Upper lobe of left lung (tissue), 6 donors: ENCODE data around the gene YPEL2. TPM values are rescaled to one million over a fixed set of nuclear protein-coding genes. Genes with fewer than 3 reads are reported as not detected.
A peak's percentile ranks its signal among the peaks of the same experiment; 100 is the strongest.

Experiments used
- ATAC-seq, 2 donors: fragments of 200-7000 bp; cut with Tn5 transposase; one replicate each; pipeline ENCODE4 v1.9.1; 2022; ENCODE audit warnings: mild to moderate bottlenecking in 2 of 2, moderate library complexity in 2 of 2; ENCODE audit not compliant: low FRiP score in 2 of 2
- DNase-seq, 2 donors: peaks; one replicate each; pipeline ENCODE4 v3.0.0-alpha.2; 2019 to 2020
- H3K27ac ChIP-seq, 4 donors: fragments of 200-600 bp; sonication (generic); one replicate each; pipeline ENCODE4 v1.5.1; 2016 to 2019
- H3K27me3 ChIP-seq, 4 donors: fragments of 200-600 bp; sonication (generic); one replicate each; pipeline ENCODE4 v1.5.1; 2017 to 2019
- H3K36me3 ChIP-seq, 4 donors: fragments of 200-600 bp; sonication (generic); one replicate each; pipeline ENCODE4 v1.5.1; 2016 to 2019
- H3K4me1 ChIP-seq, 4 donors: fragments of 200-600 bp; sonication (generic); one replicate each; pipeline ENCODE4 v1.5.1; 2018 to 2019
- H3K4me3 ChIP-seq, 4 donors: fragments of 200-600 bp; sonication (generic); one replicate each; pipeline ENCODE4 v1.5.1; 2017 to 2019; ENCODE audit warnings: mild to moderate bottlenecking in 2 of 4, moderate library complexity in 1 of 4
- H3K9me3 ChIP-seq, 4 donors: fragments of 200-600 bp; sonication (generic); one replicate each; pipeline ENCODE4 v1.5.1; 2018 to 2019
- CTCF ChIP-seq, 6 experiments: fragments of 450-650 bp in 4 of 6; fragments of 200-600 bp in 2 of 6; sonication (generic) in 2 of 6; IDR thresholded peaks; one replicate each; pipeline ENCODE4 v1.5.1; 2016 to 2019; ENCODE audit warnings: antibody characterized with exemption in 6 of 6
- EP300 ChIP-seq, 4 donors: sonication (generic); formaldehyde crosslinking; IDR thresholded peaks; one replicate each; pipeline ENCODE4 v1.5.1; 2017; ENCODE audit warnings: antibody characterized with exemption in 4 of 4, control low read depth in 2 of 4
- POLR2A ChIP-seq, 4 donors: fragments of 450-650 bp; IDR thresholded peaks; one replicate each; pipeline ENCODE4 v1.5.1; 2016 to 2017; ENCODE audit warnings: antibody characterized with exemption in 4 of 4, mild to moderate bottlenecking in 2 of 4
- POLR2AphosphoS5 ChIP-seq, 2 donors: sonication (generic); formaldehyde crosslinking; IDR thresholded peaks; one replicate each; pipeline ENCODE4 v1.5.1; 2017; ENCODE audit warnings: antibody characterized with exemption in 2 of 2
- WGBS, 2 donors: methylation state at CpG; one replicate each; pipeline ENCODE4 v1.1.5; 2017 to 2018; 5-methylcytosine and 5-hydroxymethylcytosine counted together
- total RNA-seq, 6 donors: library from RNA; depleted of rRNA in 4 of 6; stranded (reverse); fragments of >200 nt in 4 of 6; gene quantifications; one replicate each; pipeline versions ENCODE4 v1.1.0 to v1.2.1, GENCODE V29; 2016 to 2021
- donor health status: DM: no; HTN: no; CAD: no; lungs with moderate emphysema.
- donor health status: DM: no; HTN: yes; CAD: no; lungs with severe emphysema.

The YPEL2 gene
- total RNA-seq, 6 donors from 2014 or later: 17.5 to 38.8 (median 26.8) TPM

DNA sequence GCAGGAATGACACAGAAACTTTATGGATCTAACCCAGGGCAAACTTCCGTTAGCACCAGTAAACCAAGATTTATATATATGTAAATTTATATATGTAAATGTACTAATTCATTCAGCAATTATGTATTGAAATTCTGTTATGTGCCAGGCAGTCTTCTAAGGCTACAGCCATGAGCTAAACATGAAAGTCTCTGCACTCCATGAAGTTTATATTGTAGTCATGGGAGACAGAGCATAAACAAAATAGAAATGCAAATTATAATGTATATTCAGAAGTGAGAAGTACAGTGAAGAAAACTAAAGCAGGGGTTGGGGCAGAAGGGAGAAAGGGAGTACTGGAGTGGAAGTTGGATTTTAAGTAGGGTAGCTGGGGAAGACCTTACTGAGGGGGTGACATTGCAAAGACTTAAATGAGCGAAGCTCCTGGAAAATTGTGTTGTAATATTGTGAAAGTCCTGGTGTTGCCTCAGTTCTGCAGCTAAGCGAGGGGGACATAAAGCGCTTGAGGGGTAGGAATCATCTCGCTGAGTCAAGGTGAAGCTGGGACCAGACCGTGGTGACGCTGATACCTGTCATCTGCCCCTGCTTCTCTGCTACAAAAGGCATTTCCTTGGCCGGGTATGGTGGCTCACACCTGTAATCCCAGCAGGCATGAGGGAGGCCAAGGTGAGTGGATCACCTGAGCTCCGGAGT is 64.8 kb downstream of the YPEL2 start:
- DNase-seq (no peak), ATAC-seq (no peak)
- Histone ChIP-seq H3K27me3 (no peaks in the 10 kb centered on the region), H3K36me3 (peaks cover 12 to 52% (median 26%) of the 10 kb centered on the region in 4 donors), H3K4me1 (no peaks in the 10 kb centered on the region), H3K4me3 (no peak overlapping the region), H3K9me3 (no peaks in the 10 kb centered on the region), H3K27ac (no peak overlapping the region)
- TF ChIP-seq POLR2A (IDR thresholded peaks at IDR 0.05): no peak
- WGBS, 2 donors: 90 to 92% methylated on average over 8 to 9 of the region's 9 CpGs

- WGBS, 2 donors: 95% methylated on average over 14 to 15 of the region's 15 CpGs
- no peak for ATAC-seq
- Histone ChIP-seq H3K27ac (no peak overlapping the region), H3K4me3 (no peak overlapping the region), H3K27me3 (no peaks in the 10 kb centered on the region), H3K9me3 (no peaks in the 10 kb centered on the region), H3K36me3 (peaks cover 12 to 47% (median 25%) of the 10 kb centered on the region in 4 donors), H3K4me1 (no peaks in the 10 kb centered on the region)
- TF ChIP-seq CTCF (IDR thresholded peaks at IDR 0.05) (no peak), EP300 (IDR thresholded peaks at IDR 0.05) (no peak), POLR2A (IDR thresholded peaks at IDR 0.05) (no peak), POLR2AphosphoS5 (IDR thresholded peaks at IDR 0.05) (no peak)
- DNase-seq: peak in 1 of 2 donors; percentile 18
Measured at GRCh38 chr17:59397316-59398073, 66.0 kb downstream of the YPEL2 start.

- Histone ChIP-seq H3K27me3 (no peaks in the 10 kb centered on the region), H3K36me3 (peaks cover 16 to 46% (median 26%) of the 10 kb centered on the region in 4 donors), H3K4me3 (no peak overlapping the region), H3K4me1 (no peaks in the 10 kb centered on the region), H3K9me3 (no peaks in the 10 kb centered on the region), H3K27ac (no peak overlapping the region)
- DNase-seq: no peak
- no peak for ATAC-seq
- 78 to 79% methylated on average over 5 to 7 of the region's 7 CpGs for WGBS, 2 donors
- TF ChIP-seq EP300 (IDR thresholded peaks at IDR 0.05) (no peak), POLR2AphosphoS5 (IDR thresholded peaks at IDR 0.05) (no peak), POLR2A (IDR thresholded peaks at IDR 0.05) (no peak), CTCF (IDR thresholded peaks at IDR 0.05) (no peak)
Measured at GRCh38 chr17:59399914-59400313, 68.5 kb downstream of the YPEL2 start.

GRCh38 chr17:59400858-59401257 is 69.4 kb downstream of the YPEL2 start:
- ATAC-seq (no peak), DNase-seq (no peak)
- TF ChIP-seq POLR2A (IDR thresholded peaks at IDR 0.05) (no peak), EP300 (IDR thresholded peaks at IDR 0.05) (no peak), CTCF (IDR thresholded peaks at IDR 0.05) (no peak), POLR2AphosphoS5 (IDR thresholded peaks at IDR 0.05) (no peak)
- 67 to 82% methylated on average over 5 of the region's 5 CpGs for WGBS, 2 donors
- Histone ChIP-seq H3K9me3 (no peaks in the 10 kb centered on the region), H3K4me3 (no peak overlapping the region), H3K4me1 (no peaks in the 10 kb centered on the region), H3K36me3 (peaks cover 16 to 40% (median 22%) of the 10 kb centered on the region in 4 donors), H3K27ac (no peak overlapping the region), H3K27me3 (no peaks in the 10 kb centered on the region)

- H3K27ac ChIP-seq: no peak overlapping the region
- WGBS, 2 donors: 88 to 96% methylated on average over 3 of the region's 3 CpGs
Measured at GRCh38 chr17:59401274-59401673, 69.8 kb downstream of the YPEL2 start.

More at GRCh38 chr17:59401274-59401673, 69.8 kb downstream of the YPEL2 start:
- Histone ChIP-seq H3K4me1 (no peaks in the 10 kb centered on the region), H3K4me3 (no peak overlapping the region), H3K9me3 (no peaks in the 10 kb centered on the region), H3K27me3 (no peaks in the 10 kb centered on the region), H3K36me3 (peaks cover 15 to 42% (median 22%) of the 10 kb centered on the region in 4 donors)
- ATAC-seq (no peak), DNase-seq (no peak)
- TF ChIP-seq EP300 (IDR thresholded peaks at IDR 0.05) (no peak), POLR2AphosphoS5 (IDR thresholded peaks at IDR 0.05) (no peak), POLR2A (IDR thresholded peaks at IDR 0.05) (no peak), CTCF (IDR thresholded peaks at IDR 0.05) (no peak)
